Peyer's patch (tissue), 4 donors: ENCODE data around the gene ALG1L2. TPM values are rescaled to one million over a fixed set of nuclear protein-coding genes. Genes with fewer than 3 reads are reported as not detected.
"Not testable (repeated sequence)": the region's sequence is repeated elsewhere in the genome, so short reads cannot be mapped to it uniquely, and the experiment has no call there.

Experiments used
- DNase-seq, 3 donors: peaks; one replicate each; pipeline ENCODE4 v3.0.0-alpha.2; 2017 to 2019
- H3K27ac ChIP-seq, 4 donors: fragments of 200-600 bp; sonication (generic); one replicate each; pipeline ENCODE4 v1.5.1; 2016 to 2019
- H3K27me3 ChIP-seq, 2 donors: fragments of 200-600 bp; sonication (generic); one replicate each; pipeline ENCODE4 v1.5.1; 2019
- H3K36me3 ChIP-seq, 3 donors: fragments of 200-600 bp; sonication (generic); one replicate each; pipeline ENCODE4 v1.5.1; 2016 to 2019
- H3K4me1 ChIP-seq, 4 donors: fragments of 200-600 bp; sonication (generic); one replicate each; pipeline ENCODE4 v1.5.1; 2016 to 2019
- H3K4me3 ChIP-seq, 4 donors: fragments of 200-600 bp; sonication (generic); 1 replicate in 3 of 4; 2 replicates in 1 of 4; pipeline ENCODE4 v1.5.1; 2016 to 2019; ENCODE audit warnings: mild to moderate bottlenecking in 1 of 4
- H3K9me3 ChIP-seq, 4 donors: fragments of 200-600 bp; sonication (generic); one replicate each; pipeline ENCODE4 v1.5.1; 2016 to 2019; ENCODE audit warnings: mild to moderate bottlenecking in 1 of 4
- CTCF ChIP-seq, 6 experiments: fragments of 450-650 bp in 4 of 6; fragments of 200-600 bp in 2 of 6; sonication (generic) in 1 of 6; IDR thresholded peaks; one replicate each; pipeline ENCODE4 v1.5.1; 2017 to 2019; ENCODE audit warnings: antibody characterized with exemption in 6 of 6, mild to moderate bottlenecking in 3 of 6, moderate library complexity in 1 of 6
- POLR2A ChIP-seq, 2 donors: fragments of 450-650 bp; IDR thresholded peaks; one replicate each; pipeline ENCODE4 v1.5.1; 2017; ENCODE audit warnings: antibody characterized with exemption in 2 of 2, mild to moderate bottlenecking in 2 of 2, moderate library complexity in 2 of 2
- total RNA-seq, 4 donors: library from RNA; depleted of rRNA; stranded (reverse); fragments of >200 nt; gene quantifications; one replicate each; pipeline ENCODE4 v1.1.0, GENCODE V29; 2016

ALG1L2 gene
- total RNA-seq, 4 donors from 2014 or later = 2.4 TPM; not detected in 3

DNA sequence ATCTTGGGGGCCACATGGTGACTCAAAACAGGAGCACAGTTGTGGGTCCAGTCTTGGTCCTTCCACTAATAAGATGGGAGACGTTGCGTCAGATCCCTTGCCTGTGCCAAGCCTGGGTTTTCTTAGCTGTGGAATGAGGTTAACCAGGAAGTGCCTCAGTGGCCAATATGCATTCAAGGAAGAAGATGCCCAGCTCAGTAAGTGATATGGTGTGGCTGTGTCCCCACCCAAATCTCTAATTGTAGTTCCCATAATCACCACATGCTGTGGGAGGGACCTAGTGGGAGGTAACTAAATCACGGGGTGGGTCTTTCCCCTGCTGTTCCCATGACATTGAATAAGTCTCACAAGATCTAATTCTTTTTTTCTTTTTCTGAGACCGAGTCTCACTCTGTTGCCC lies 6.4 kb downstream of the ALG1L2 start:
- Histone ChIP-seq H3K9me3 (no peaks in the 10 kb centered on the region), H3K4me1 (no peaks in the 10 kb centered on the region), H3K36me3 (no peaks in the 10 kb centered on the region), H3K27me3 (no peaks in the 10 kb centered on the region), H3K4me3 (no peak overlapping the region), H3K27ac (no peak overlapping the region)
- TF ChIP-seq CTCF (IDR thresholded peaks at IDR 0.05) (no peak), POLR2A (IDR thresholded peaks at IDR 0.05) (no peak)
- no peak for DNase-seq

GRCh38 chr3:130090681-130091080 lies 9.1 kb downstream of the ALG1L2 start:
- DNase-seq, H3K4me3 ChIP-seq, H3K27me3 ChIP-seq, H3K36me3 ChIP-seq, H3K27ac ChIP-seq, H3K9me3 ChIP-seq: not testable (repeated sequence)
- H3K4me1 ChIP-seq = peaks cover 0 to 14% (median 5%) of the 10 kb centered on the region in 4 donors

GRCh38 chr3:130091958-130092357 lies 10.3 kb downstream of the ALG1L2 start:
- no peak for DNase-seq
- H3K4me3 ChIP-seq = no peak overlapping the region
- H3K9me3 ChIP-seq = no peaks in the 10 kb centered on the region
- no peaks in the 10 kb centered on the region for H3K27me3 ChIP-seq
- no peaks in the 10 kb centered on the region for H3K36me3 ChIP-seq
- H3K27ac ChIP-seq = no peak overlapping the region
- TF ChIP-seq CTCF (IDR thresholded peaks at IDR 0.05) (no peak), POLR2A (IDR thresholded peaks at IDR 0.05) (no peak)
- peaks cover 0 to 14% (median 5%) of the 10 kb centered on the region in 4 donors for H3K4me1 ChIP-seq

DNA sequence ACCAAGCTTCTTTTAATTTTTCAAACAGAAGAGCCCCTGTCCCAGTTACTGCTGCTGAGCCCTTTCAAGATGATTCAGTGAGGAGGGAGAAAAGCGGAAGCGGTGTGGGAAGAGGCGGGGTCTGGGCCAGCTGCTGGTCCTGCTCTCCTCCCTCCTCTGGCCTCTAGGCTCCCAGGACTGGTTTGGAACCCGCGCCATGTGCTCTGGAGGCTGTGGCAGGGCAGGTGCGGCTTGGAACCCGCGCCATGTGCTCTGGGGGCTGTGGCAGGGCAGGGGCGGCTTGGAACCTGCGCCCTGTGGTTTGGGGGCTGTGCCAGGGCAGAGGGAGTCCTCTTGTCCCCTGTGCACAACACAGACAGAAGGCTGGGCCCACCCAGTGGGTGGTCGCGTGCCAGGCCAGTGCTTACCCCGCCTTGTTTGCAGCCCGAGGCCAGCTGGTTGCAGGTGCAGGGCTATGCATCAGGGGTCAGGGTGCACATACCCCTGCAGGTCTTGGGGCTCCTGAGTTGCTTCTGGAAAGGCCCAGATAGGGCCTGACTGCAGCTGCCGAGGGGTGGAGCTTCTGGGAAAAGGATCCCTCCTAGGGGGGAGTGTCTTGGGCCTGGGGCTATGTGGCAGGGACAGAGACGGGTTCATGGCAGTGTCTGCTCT lies 12.2 kb downstream of the ALG1L2 start:
- peak overlapping the region; percentile 15 to 38 (median 36) for H3K4me3 ChIP-seq
- H3K9me3 ChIP-seq = no peaks in the 10 kb centered on the region
- TF ChIP-seq POLR2A (IDR thresholded peaks at IDR 0.05) = no peak
- TF ChIP-seq CTCF (IDR thresholded peaks at IDR 0.05) = no peak
- no peaks in the 10 kb centered on the region for H3K27me3 ChIP-seq
- peaks cover 0 to 14% (median 5%) of the 10 kb centered on the region in 4 donors for H3K4me1 ChIP-seq
- H3K36me3 ChIP-seq = no peaks in the 10 kb centered on the region
- peak overlapping the region; percentile 22 to 89 (median 78) for H3K27ac ChIP-seq
- peak; percentile 59 to 69 (median 61) for DNase-seq

- peak; percentile 68 to 86 (median 69) for DNase-seq
These were observed 12.9 kb downstream of the ALG1L2 start for GRCh38 chr3:130094491-130094941.

DNA sequence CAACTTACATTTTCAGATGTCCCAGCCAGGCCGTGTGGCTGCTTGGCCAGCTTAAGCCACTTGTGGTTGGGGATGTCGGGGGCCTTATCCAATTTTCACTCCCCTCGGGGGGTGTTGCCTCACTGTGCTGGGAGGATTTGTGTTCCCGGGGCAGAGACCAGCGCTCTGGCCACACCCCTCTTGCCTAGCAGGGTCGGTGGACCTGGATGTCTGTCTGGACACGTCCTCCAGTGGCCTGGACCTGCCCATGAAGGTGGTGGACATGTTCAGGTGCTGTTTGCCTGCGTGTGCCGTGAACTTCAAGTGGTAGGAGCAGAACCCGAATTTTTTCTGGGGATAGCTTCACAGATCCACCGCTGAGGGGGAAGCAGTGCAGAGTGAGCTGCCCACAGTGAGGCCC lies 14.2 kb downstream of the ALG1L2 start:
- DNase-seq = peak in 1 of 3 donors; percentile 48
- H3K27me3 ChIP-seq, H3K4me3 ChIP-seq, H3K9me3 ChIP-seq, H3K36me3 ChIP-seq: not testable (repeated sequence)
- H3K4me1 ChIP-seq = peaks cover 0 to 14% (median 5%) of the 10 kb centered on the region in 4 donors
- H3K27ac ChIP-seq = peak overlapping the region in 1 of 4 donors; percentile 55

More at GRCh38 chr3:130094491-130094941, 12.9 kb downstream of the ALG1L2 start:
- peak overlapping the region; percentile 15 to 38 (median 36) for H3K4me3 ChIP-seq
- H3K27me3 ChIP-seq, H3K9me3 ChIP-seq, H3K36me3 ChIP-seq: not testable (repeated sequence)
- H3K4me1 ChIP-seq = peaks cover 0 to 14% (median 5%) of the 10 kb centered on the region in 4 donors
- peak in 1 of 2 donors; percentile 43 for TF ChIP-seq POLR2A (IDR thresholded peaks at IDR 0.05)
- H3K27ac ChIP-seq = peak overlapping the region; percentile 7 to 89 (median 78)

GRCh38 chr3:130097096-130097495 lies 15.5 kb downstream of the ALG1L2 start:
- not testable (repeated sequence) for H3K36me3 ChIP-seq, H3K27me3 ChIP-seq, H3K4me3 ChIP-seq, H3K27ac ChIP-seq, H3K9me3 ChIP-seq, DNase-seq
- H3K4me1 ChIP-seq = peaks cover 0 to 14% (median 5%) of the 10 kb centered on the region in 4 donors
